Parathyroid adenoma (tissue), 2 donors: ENCODE results near the gene LHX4.

ENCODE experiments used
- H2AFZ ChIP-seq: fragments of 300-600 bp; sonication (generic); one replicate; pipeline ENCODE4 v1.7.0; 2017; ENCODE audit warnings: antibody characterized with exemption, mild to moderate bottlenecking
- H3K27ac ChIP-seq: fragments of 300-600 bp; sonication (generic); one replicate; pipeline ENCODE4 v1.7.0; 2017
- H3K27me3 ChIP-seq: fragments of 300-600 bp; sonication (generic); one replicate; pipeline ENCODE4 v1.7.0; 2017; ENCODE audit warnings: low read length; ENCODE audit not compliant: control insufficient read depth, insufficient read depth
- H3K36me3 ChIP-seq: fragments of 300-600 bp; sonication (generic); one replicate; pipeline ENCODE4 v1.7.0; 2017; ENCODE audit warnings: low read length; ENCODE audit not compliant: control insufficient read depth, insufficient read depth
- H3K4me1 ChIP-seq: fragments of 300-600 bp; sonication (generic); one replicate; pipeline ENCODE4 v1.7.0; 2017; ENCODE audit warnings: control low read depth
- H3K4me2 ChIP-seq: fragments of 300-600 bp; sonication (generic); one replicate; pipeline ENCODE4 v1.7.0; 2017; ENCODE audit warnings: low read length
- H3K4me3 ChIP-seq: fragments of 300-600 bp; sonication (generic); one replicate; pipeline ENCODE4 v1.7.0; 2017; ENCODE audit warnings: low read depth, low read length
- H3K79me2 ChIP-seq: fragments of 300-600 bp; sonication (generic); one replicate; pipeline ENCODE4 v1.7.0; 2017; ENCODE audit warnings: control low read depth
- H3K9ac ChIP-seq: fragments of 300-600 bp; sonication (generic); one replicate; pipeline ENCODE4 v1.7.0; 2017; ENCODE audit warnings: mild to moderate bottlenecking
- H3K9me3 ChIP-seq: fragments of 300-600 bp; sonication (generic); one replicate; pipeline ENCODE4 v1.7.0; 2017; ENCODE audit warnings: low read length; ENCODE audit not compliant: control insufficient read depth
- TF ChIP-seq, protein P1 (sequence below): fragments of 300-600 bp; sonication (generic); IDR thresholded peaks from one replicate; pipeline ENCODE4 v1.7.0; 2017; ENCODE audit warnings: antibody characterized with exemption, mild to moderate bottlenecking
- donor health status: primary hyperparathyroidism.

LHX4 gene

DNA sequence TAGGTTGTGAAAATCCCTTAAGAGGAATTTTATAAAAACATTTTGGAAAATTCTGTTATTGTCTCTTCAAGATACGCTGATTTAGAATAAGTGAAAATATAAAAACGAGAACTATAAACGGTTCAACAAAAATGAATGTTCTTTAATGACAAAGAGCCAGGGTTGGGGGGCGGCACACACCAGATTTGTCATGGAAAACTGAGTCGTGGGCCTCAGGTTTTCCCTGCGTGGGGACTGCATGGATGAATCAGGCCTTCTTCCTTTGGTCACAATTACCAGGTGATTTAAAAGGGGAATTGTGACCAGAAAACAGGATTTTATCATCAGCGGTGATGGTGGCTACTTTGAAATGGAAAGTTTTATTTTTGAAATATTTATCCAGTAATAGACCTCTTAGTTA, 8.6 kb downstream of the LHX4 start:
- Histone ChIP-seq H3K79me2 (no peaks in the 10 kb centered on the region), H3K9me3 (no peaks in the 10 kb centered on the region), H3K27me3 (peaks cover 42% of the 10 kb centered on the region), H3K36me3 (no peaks in the 10 kb centered on the region), H3K4me2 (no peak overlapping the region), H3K4me1 (no peaks in the 10 kb centered on the region), H3K4me3 (no peak overlapping the region), H3K9ac (no peak overlapping the region), H2AFZ (no peak overlapping the region), H3K27ac (no peak overlapping the region)
- TF ChIP-seq, protein P1, sequence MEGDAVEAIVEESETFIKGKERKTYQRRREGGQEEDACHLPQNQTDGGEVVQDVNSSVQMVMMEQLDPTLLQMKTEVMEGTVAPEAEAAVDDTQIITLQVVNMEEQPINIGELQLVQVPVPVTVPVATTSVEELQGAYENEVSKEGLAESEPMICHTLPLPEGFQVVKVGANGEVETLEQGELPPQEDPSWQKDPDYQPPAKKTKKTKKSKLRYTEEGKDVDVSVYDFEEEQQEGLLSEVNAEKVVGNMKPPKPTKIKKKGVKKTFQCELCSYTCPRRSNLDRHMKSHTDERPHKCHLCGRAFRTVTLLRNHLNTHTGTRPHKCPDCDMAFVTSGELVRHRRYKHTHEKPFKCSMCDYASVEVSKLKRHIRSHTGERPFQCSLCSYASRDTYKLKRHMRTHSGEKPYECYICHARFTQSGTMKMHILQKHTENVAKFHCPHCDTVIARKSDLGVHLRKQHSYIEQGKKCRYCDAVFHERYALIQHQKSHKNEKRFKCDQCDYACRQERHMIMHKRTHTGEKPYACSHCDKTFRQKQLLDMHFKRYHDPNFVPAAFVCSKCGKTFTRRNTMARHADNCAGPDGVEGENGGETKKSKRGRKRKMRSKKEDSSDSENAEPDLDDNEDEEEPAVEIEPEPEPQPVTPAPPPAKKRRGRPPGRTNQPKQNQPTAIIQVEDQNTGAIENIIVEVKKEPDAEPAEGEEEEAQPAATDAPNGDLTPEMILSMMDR = no peak

DNA sequence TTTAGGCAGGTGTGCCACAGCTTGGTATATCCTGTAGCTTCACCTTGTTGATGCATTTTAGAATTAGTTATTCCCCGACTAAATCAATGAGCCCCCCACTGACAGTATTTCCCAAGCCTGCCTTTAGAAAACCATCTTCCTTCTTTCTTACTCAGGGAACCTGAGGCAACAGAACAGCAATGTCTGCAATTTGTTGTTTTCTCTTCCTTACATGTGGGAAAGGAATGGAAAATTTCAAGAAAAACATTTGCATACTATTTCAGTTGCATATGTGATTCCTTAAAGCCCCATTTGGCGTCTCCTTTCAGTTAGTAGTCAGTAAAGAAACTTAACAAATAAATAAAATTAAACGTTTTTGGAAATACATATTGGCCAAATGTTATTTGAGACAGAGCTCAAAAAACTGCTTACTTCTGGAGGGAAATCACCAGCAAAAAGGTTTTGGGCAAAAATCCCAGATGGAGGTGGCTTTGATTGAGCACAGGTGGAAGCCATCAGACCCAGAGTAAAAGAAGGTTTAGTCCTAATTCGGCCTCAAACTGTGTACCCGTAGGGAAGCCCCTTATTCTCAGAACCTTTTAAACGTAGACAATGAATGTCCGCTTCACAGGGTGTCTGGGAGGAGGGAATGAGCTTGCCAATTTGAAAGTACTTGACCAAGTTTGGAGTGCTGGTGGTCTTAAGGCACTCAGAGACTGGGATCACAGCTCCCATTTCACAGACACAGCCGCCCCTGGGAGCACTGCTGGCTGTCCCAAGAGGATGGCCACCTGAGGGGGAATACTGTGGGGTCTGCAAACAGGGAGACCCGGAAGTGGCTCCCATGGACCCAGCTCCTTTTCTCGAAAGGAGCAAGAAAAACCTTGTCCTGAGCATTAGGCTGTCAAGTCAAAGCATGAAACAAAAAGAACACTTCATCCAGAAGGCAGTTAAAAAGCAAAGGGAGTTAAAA, 9.4 kb downstream of the LHX4 start:
- no peak overlapping the region for H2AFZ ChIP-seq
- H3K4me1 ChIP-seq = no peaks in the 10 kb centered on the region
- no peak overlapping the region for H3K9ac ChIP-seq
- H3K36me3 ChIP-seq = no peaks in the 10 kb centered on the region
- H3K9me3 ChIP-seq = no peaks in the 10 kb centered on the region
- peaks cover 38% of the 10 kb centered on the region for H3K27me3 ChIP-seq
- TF ChIP-seq, protein P1 = no peak
- H3K4me3 ChIP-seq = no peak overlapping the region
- H3K4me2 ChIP-seq = no peak overlapping the region
- H3K79me2 ChIP-seq = no peaks in the 10 kb centered on the region
- H3K27ac ChIP-seq = no peak overlapping the region

DNA sequence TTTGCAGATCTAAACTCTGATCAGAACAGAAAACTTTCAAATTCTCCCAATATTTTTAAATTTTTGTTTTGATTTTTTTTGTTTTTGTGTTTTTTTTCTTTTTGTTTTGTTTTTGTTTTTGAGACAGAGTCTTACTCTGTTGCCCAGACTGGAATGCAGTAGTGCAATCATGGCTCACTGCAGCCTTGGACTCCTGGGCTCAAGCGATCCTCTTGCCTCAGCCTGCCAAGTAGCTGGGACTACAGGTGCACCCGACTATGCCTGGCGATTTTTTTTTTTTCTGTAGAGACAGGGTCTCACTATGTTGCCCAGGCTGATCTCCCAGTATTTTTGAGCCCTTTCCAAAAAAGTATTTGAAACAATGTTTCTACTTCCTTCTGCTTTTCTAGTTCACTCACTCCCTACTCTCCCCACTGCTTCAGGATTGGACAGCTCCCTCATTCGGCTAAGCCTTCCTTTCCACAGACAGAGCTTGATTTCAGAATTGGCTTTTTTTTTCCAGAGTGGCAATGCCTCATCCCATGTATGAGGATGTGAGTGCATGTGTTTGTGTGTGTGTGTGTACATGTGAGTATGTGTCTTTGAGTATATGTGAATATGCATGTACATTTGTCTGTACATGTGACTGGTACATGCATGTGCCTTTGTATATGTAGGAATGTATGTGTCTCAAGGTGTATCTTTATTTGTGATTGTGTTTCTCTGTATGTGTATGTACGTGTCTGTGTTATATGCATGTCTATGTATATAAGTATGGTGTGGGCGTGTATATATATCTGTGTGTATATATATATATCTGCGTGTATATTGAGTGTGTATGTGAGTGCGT, 11.9 kb downstream of the LHX4 start:
- H3K9ac ChIP-seq = no peak overlapping the region
- no peaks in the 10 kb centered on the region for H3K36me3 ChIP-seq
- H3K9me3 ChIP-seq = no peaks in the 10 kb centered on the region
- no peak overlapping the region for H3K4me2 ChIP-seq
- H3K4me3 ChIP-seq = no peak overlapping the region
- no peak overlapping the region for H2AFZ ChIP-seq
- TF ChIP-seq, protein P1 = no peak
- H3K4me1 ChIP-seq = no peaks in the 10 kb centered on the region
- no peak overlapping the region for H3K27ac ChIP-seq
- H3K79me2 ChIP-seq = no peaks in the 10 kb centered on the region
- H3K27me3 ChIP-seq = peaks cover 16% of the 10 kb centered on the region

DNA sequence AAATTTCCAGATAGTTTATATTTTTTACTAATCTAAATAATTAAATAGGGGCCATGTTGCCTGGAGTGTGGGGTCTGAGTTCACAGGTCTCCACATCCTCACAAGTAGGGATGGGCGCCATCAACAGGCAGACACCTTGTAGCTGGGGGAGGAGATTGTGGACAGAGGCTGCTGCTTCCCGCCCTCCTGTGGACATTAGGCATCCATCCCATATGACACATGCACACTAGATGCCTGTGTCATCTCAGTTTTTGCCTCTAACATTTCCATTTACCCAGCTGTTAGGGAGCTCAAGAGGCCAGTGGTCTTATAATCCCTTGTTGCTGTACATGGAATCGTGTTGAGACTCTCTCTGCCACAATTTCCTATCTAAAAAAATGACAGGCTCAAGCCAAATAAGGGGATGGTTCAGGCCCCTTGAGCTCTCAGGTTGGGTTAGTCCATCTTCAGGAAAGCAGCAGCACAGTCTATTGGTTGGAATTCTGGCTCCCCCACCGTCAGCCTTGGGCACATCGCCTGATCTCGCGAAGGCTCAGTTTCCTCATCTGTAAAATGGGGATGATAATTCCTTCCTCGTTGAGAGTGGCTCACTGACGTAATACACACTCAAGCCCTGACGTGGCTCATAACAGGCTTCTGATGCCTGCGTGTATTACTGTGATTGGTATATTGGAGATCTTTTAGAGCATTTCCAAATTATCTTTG, 13.6 kb downstream of the LHX4 start:
- Histone ChIP-seq H3K4me1 (no peaks in the 10 kb centered on the region), H3K4me2 (no peak overlapping the region), H3K36me3 (no peaks in the 10 kb centered on the region), H3K9me3 (no peaks in the 10 kb centered on the region), H3K27ac (no peak overlapping the region), H3K9ac (no peak overlapping the region), H2AFZ (no peak overlapping the region), H3K79me2 (no peaks in the 10 kb centered on the region), H3K27me3 (peaks cover 5% of the 10 kb centered on the region), H3K4me3 (no peak overlapping the region)
- TF ChIP-seq, protein P1 = no peak
